A673 (cell line): ENCODE results near the gene C1orf35. TPM values are rescaled to one million over a fixed set of nuclear protein-coding genes. Genes with fewer than 3 reads are reported as not detected.
A peak's percentile ranks its signal among the peaks of the same experiment; 100 is the strongest.

Source experiments
- BruUV-seq: library from RNA; stranded (reverse); fragments of 400-500 nt; replicated peaks from 2 replicates; lab custom pipeline; 2021; lab: Mats Ljungman, UMichigan
- CTCF ChIA-PET: fragments of 300-600 bp; sonication (Branson Sonifier 250); formaldehyde crosslinking; loops from one replicate; lab custom pipeline; 2022; ENCODE audit warnings: antibody characterized with exemption; lab: Charles Lee
- POLR2A ChIA-PET: fragments of 300-600 bp; sonication (Branson Sonifier 250); formaldehyde crosslinking; loops from one replicate; lab custom pipeline; 2022; ENCODE audit warnings: antibody characterized with exemption; ENCODE audit not compliant: low non-redundant PET; lab: Charles Lee
- DNase-seq: peaks from one replicate; pipeline ENCODE4 v3.0.0-alpha.2; 2015; ENCODE audit warnings: low spot score
- H3K27ac ChIP-seq: fragments of 200-600 bp; sonication (generic); 2 replicates; pipeline ENCODE4 v1.5.1; 2016; ENCODE audit warnings: mixed run types, low read depth, mild to moderate bottlenecking, mixed read lengths, antibody characterized with exemption, low read length; ENCODE audit not compliant: poor library complexity, severe bottlenecking
- H3K27me3 ChIP-seq: fragments of 200-600 bp; sonication (generic); replicated peaks from 2 replicates; pipeline ENCODE4 v1.6.1; 2017; ENCODE audit warnings: mixed run types, low read depth, mild to moderate bottlenecking, mixed read lengths, antibody characterized with exemption, low read length; ENCODE audit not compliant: insufficient read depth, poor library complexity
- H3K36me3 ChIP-seq: fragments of 200-600 bp; sonication (generic); 2 replicates; pipeline ENCODE4 v1.6.1; 2016; ENCODE audit warnings: mixed run types, mild to moderate bottlenecking, mixed read lengths, antibody characterized with exemption, low read length; ENCODE audit not compliant: insufficient read depth, poor library complexity, severe bottlenecking
- H3K4me1 ChIP-seq: fragments of 200-600 bp; sonication (generic); 2 replicates; pipeline ENCODE4 v1.6.1; 2017; ENCODE audit warnings: mixed run types, mild to moderate bottlenecking, mixed read lengths, antibody characterized with exemption, low read length; ENCODE audit not compliant: insufficient read depth, poor library complexity, severe bottlenecking
- H3K4me3 ChIP-seq: fragments of 200-600 bp; sonication (generic); 2 replicates; pipeline ENCODE4 v1.5.1; 2016; ENCODE audit warnings: low read depth, mixed run types, mild to moderate bottlenecking, mixed read lengths, low read length; ENCODE audit not compliant: poor library complexity, severe bottlenecking
- H3K9me3 ChIP-seq: fragments of 200-600 bp; sonication (generic); 2 replicates; pipeline ENCODE4 v1.6.1; 2016; ENCODE audit warnings: mixed run types, low read depth, mild to moderate bottlenecking, mixed read lengths, antibody characterized with exemption, low read length; ENCODE audit not compliant: poor library complexity, severe bottlenecking
- EZH2 ChIP-seq: fragments of 200-600 bp; sonication (generic); IDR thresholded peaks from 2 replicates; pipeline ENCODE4 v1.6.1; 2017; ENCODE audit warnings: borderline replicate concordance, low read depth, mild to moderate bottlenecking, mixed read lengths, antibody characterized with exemption, low read length; ENCODE audit not compliant: poor library complexity, severe bottlenecking
- intact Hi-C: fragments of 100-400 bp; cut with micrococcal nuclease; formaldehyde crosslinking; loops from one replicate; pipeline ENCODE4 v1.10.0; 2022; ENCODE audit not compliant: unreplicated experiment
- microRNA-seq: library from miRNA; unstranded; fragments of <30 nt; microRNA quantifications from one replicate; pipeline ENCODE4 v1.2.0, GENCODE V29; 2021
- total RNA-seq: library from RNA; stranded (reverse); gene quantifications from 2 replicates; pipeline ENCODE4 v1.2.3, GENCODE V29; 2021
- TF ChIP-seq, protein P1 (sequence below): fragments of 300-800, 200-600 bp; sonication (generic); conservative IDR thresholded peaks from 2 replicates; pipeline ENCODE4 v1.5.1; 2017; ENCODE audit warnings: low read depth, mild to moderate bottlenecking, antibody characterized with exemption, low read length, moderate library complexity, mixed read lengths

The C1orf35 gene
- total RNA-seq, 1 experiment from 2014 or later: 27.5 TPM

DNA sequence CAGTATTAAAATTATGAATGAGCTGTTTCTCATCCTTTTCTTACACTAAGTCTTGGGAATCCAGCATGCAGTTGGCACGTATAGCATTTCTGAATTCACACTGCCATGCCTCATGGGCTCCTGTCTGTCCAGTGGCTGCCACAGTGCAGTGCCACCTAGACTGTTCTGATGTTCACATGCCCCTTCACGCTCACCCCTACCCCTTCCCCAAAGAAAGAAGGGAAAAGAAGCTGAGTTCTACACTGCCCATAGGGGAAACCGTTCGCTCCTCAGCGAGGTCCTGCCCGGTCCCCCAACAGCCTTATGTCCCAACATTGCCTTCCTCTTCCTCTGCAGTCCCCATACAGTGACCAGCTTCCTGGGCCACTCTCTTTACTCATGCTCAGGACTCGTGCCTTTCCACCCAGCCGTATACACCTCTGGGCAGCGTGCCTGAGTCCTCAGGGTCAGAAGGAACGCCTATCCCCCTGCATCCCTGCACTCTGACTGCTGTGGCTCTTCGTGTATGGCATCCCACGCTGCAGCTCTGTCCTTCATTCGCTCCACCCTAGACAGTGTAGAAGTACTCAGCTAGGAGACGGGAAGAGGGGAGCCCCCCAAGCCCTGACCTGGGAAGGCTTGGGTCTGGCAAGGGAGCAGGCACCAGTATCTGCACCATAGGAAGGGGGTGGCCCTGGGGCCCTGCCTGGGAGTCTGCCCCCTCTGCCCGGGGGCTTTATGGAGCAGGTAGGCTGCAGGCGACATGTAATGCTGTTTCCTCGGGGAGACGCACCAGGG, 44.8 kb downstream of the C1orf35 start:
- ChIA-PET POLR2A (no interaction called here), CTCF (no interaction called here)
- Histone ChIP-seq H3K27ac (no peak overlapping the region), H3K4me3 (no peak overlapping the region), H3K36me3 (no peaks in the 10 kb centered on the region), H3K9me3 (no peaks in the 10 kb centered on the region), H3K27me3 (peaks cover 60% of the 10 kb centered on the region), H3K4me1 (peaks cover 8% of the 10 kb centered on the region)
- BruUV-seq: no TSS peak
- no peak for DNase-seq
- intact Hi-C loops: no loop called here
- no peak for TF ChIP-seq EZH2
- TF ChIP-seq, protein P1, sequence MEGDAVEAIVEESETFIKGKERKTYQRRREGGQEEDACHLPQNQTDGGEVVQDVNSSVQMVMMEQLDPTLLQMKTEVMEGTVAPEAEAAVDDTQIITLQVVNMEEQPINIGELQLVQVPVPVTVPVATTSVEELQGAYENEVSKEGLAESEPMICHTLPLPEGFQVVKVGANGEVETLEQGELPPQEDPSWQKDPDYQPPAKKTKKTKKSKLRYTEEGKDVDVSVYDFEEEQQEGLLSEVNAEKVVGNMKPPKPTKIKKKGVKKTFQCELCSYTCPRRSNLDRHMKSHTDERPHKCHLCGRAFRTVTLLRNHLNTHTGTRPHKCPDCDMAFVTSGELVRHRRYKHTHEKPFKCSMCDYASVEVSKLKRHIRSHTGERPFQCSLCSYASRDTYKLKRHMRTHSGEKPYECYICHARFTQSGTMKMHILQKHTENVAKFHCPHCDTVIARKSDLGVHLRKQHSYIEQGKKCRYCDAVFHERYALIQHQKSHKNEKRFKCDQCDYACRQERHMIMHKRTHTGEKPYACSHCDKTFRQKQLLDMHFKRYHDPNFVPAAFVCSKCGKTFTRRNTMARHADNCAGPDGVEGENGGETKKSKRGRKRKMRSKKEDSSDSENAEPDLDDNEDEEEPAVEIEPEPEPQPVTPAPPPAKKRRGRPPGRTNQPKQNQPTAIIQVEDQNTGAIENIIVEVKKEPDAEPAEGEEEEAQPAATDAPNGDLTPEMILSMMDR: no peak

Small RNA genes lying within 50 kb of the gene (microRNA-seq; reads per million reads assigned to microRNA genes)
- gene MIR3620: 13.5 reads per million, percentile 35 among the genes with 10 or more reads in this experiment

Other genes starting within 250 kb of the C1orf35 start
- not detected in 2 replicates for gene WNT9A, start 155.4 kb downstream of the C1orf35 start, total RNA-seq
- not detected in 2 replicates for gene WNT3A, start 96.3 kb downstream of the C1orf35 start, total RNA-seq
- 395 and 397 TPM in 2 replicates for gene ARF1, start 20.6 kb downstream of the C1orf35 start, total RNA-seq
- gene MRPL55, start 6.0 kb upstream of the C1orf35 start, total RNA-seq: 60.4 and 70.8 TPM in 2 replicates
- 128 and 130 TPM in 2 replicates for gene GUK1, start 37.0 kb upstream of the C1orf35 start, total RNA-seq
- 0.97 and 1.3 TPM in 2 replicates for gene GJC2, start 46.6 kb upstream of the C1orf35 start, total RNA-seq
- gene IBA57, start 62.5 kb upstream of the C1orf35 start, total RNA-seq: 10.6 and 12.1 TPM in 2 replicates
- gene OBSCN, start 104.7 kb upstream of the C1orf35 start, total RNA-seq: 37.7 and 41.2 TPM in 2 replicates